ENCODE measurements around the gene TMEM11. TPM values are rescaled to one million over a fixed set of nuclear protein-coding genes. Genes with fewer than 3 reads are reported as not detected.

Gene TMEM11
- total RNA-seq, 2 donors from 2014 or later: 26.3 to 28.0 TPM

DNA sequence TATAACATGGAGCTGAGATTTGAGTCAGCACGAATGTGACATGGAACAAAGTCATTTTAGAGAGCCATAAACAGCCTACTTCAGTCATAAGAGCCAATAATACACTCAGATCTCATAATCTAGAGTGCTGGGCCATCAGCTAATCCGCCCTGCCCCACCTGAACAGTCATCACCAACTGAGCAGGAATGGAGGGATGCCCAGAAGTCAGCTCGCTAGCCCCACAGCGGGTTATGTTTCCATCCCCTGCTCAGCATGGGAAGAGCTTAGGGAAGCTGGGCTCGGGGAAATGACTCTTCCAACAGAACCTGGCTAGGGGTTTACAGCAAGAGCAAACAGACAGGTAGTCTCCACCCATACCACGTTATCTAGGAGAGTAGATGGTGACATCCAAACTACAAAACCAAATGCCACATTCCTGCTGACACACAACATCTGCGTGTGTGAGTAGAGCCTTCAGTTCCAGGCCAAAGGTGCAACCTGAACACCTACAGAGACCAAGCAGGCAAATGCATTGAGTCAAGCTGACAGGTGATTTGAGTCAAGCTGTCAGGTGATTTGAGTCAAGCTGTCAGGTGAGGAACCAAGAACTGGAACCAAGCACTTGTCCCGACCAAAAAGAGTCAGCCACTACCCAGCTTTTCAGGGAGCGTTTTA lies 2.0 kb downstream of the TMEM11 start:
- Mint-ChIP-seq H3K4me3 (peak overlapping the region; percentile 83), H3K27me3 (ENCODE audit: insufficient read depth) (no peaks in the 10 kb centered on the region), H3K36me3 (ENCODE audit: low read depth) (peaks cover 19% of the 10 kb centered on the region), H3K9me3 (no peaks in the 10 kb centered on the region), H3K27ac (peak overlapping the region; percentile 14), H3K4me1 (peaks cover 39% of the 10 kb centered on the region)
- 90 to 93% methylated on average over 7 to 9 of the region's 9 CpGs for WGBS, 2 experiments (ENCODE audit: insufficient coverage in 1 of 2, insufficient read length in 1 of 2)
- Histone ChIP-seq H3K9me3 (ENCODE audit: control insufficient read depth, low read length) (no peaks in the 10 kb centered on the region), H3K4me3 (ENCODE audit: low read length) (peak overlapping the region; percentile 96), H3K9ac (ENCODE audit: extremely low read depth, low read length, poor library complexity, severe bottlenecking) (no peak overlapping the region), H3K4me1 (ENCODE audit: control insufficient read depth, insufficient read depth, low read length) (peaks cover 20% of the 10 kb centered on the region), H3K27ac (ENCODE audit: low read depth, low read length) (no peak overlapping the region), H3K36me3 (ENCODE audit: control insufficient read depth, insufficient read depth, low read length) (peaks cover 36% of the 10 kb centered on the region), H3K27me3 (ENCODE audit: control insufficient read depth, insufficient read depth, low read length, poor library complexity, severe bottlenecking) (no peaks in the 10 kb centered on the region)
- TF ChIP-seq, protein P1, sequence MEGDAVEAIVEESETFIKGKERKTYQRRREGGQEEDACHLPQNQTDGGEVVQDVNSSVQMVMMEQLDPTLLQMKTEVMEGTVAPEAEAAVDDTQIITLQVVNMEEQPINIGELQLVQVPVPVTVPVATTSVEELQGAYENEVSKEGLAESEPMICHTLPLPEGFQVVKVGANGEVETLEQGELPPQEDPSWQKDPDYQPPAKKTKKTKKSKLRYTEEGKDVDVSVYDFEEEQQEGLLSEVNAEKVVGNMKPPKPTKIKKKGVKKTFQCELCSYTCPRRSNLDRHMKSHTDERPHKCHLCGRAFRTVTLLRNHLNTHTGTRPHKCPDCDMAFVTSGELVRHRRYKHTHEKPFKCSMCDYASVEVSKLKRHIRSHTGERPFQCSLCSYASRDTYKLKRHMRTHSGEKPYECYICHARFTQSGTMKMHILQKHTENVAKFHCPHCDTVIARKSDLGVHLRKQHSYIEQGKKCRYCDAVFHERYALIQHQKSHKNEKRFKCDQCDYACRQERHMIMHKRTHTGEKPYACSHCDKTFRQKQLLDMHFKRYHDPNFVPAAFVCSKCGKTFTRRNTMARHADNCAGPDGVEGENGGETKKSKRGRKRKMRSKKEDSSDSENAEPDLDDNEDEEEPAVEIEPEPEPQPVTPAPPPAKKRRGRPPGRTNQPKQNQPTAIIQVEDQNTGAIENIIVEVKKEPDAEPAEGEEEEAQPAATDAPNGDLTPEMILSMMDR (conservative IDR thresholded peaks at IDR 0.05): no peak
- no peak for DNase-seq

DNA sequence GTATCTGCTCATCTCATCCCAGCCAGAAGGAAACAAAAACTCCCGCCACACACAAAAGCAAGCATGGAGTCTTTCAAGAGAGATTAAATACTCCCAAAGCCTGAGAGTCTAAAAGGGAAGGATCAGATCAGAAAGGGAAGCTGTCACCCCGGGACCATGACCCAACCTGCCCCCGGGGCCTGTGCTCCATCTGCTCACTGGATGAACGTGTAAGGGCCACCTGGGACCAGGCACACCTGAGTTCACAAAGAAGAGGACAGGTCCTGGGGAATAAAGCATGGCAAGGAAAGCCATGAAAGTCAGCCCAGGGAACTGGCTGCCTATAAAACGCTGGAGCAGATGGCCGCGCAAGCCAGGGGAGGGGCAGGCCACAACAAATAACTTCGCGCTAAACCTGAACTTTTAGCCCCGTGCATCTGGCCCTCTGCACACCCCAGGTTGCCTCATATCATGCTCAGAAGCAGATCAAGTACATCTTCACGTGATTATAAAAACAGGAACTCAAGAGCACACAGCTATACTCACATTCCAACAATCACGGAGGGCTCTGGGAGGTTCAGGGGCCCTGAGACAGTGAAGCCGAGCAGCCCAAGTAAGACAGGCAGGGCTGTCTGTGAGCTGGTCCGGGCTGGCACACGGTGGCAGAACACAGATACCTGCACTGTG lies 3.4 kb downstream of the TMEM11 start:
- 94% methylated on average over 11 to 15 of the region's 15 CpGs for WGBS, 2 experiments (ENCODE audit: insufficient coverage in 1 of 2, insufficient read length in 1 of 2)
- Histone ChIP-seq H3K36me3 (ENCODE audit: control insufficient read depth, insufficient read depth, low read length) (peaks cover 36% of the 10 kb centered on the region), H3K9ac (ENCODE audit: extremely low read depth, low read length, poor library complexity, severe bottlenecking) (no peak overlapping the region), H3K9me3 (ENCODE audit: control insufficient read depth, low read length) (no peaks in the 10 kb centered on the region), H3K4me3 (ENCODE audit: low read length) (no peak overlapping the region), H3K27me3 (ENCODE audit: control insufficient read depth, insufficient read depth, low read length, poor library complexity, severe bottlenecking) (no peaks in the 10 kb centered on the region), H3K27ac (ENCODE audit: low read depth, low read length) (no peak overlapping the region), H3K4me1 (ENCODE audit: control insufficient read depth, insufficient read depth, low read length) (peaks cover 14% of the 10 kb centered on the region)
- DNase-seq: no peak
- H3K9me3 Mint-ChIP-seq: no peaks in the 10 kb centered on the region
- H3K27me3 Mint-ChIP-seq (ENCODE audit: insufficient read depth): no peaks in the 10 kb centered on the region
- no peak overlapping the region for H3K4me3 Mint-ChIP-seq
- TF ChIP-seq, protein P1 (conservative IDR thresholded peaks at IDR 0.05): no peak
- peaks cover 23% of the 10 kb centered on the region for H3K36me3 Mint-ChIP-seq (ENCODE audit: low read depth)
- H3K4me1 Mint-ChIP-seq: peaks cover 27% of the 10 kb centered on the region
- H3K27ac Mint-ChIP-seq: peak overlapping the region; percentile 36

DNA sequence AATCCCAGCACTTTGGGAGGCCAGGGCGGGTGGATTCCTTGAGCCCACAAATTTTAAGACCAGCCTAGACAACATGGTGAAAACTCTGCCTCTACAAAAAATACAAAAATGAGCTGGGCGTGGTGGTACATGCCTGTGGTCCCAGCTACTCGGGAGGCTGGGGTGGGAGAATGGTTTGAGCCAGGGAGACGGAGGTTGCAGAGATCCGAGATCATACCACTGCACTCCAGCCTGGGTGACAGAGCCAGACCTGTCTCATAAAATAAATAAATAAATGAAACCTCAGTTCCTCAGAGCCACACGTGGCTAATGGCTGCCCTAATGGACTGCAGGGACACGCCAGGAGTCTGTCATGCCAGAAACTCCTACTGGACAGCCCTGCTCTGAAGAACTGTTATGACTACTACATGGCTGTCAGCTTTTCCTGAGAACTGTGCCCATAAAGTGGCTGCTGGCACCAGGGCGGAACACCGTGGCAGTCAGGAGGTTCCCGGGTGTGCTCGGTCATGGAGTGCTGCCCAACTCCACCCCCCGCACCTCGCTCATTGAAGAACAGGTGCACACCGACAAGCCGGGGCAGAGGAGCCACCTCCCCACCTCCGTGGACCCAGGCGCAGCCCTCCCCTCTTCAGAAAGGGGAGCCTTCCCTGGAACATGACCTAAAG lies 4.3 kb downstream of the TMEM11 start:
- TF ChIP-seq, protein P1 (conservative IDR thresholded peaks at IDR 0.05): no peak
- no peak for DNase-seq
- Histone ChIP-seq H3K4me3 (ENCODE audit: low read length) (no peak overlapping the region), H3K36me3 (ENCODE audit: control insufficient read depth, insufficient read depth, low read length) (peaks cover 36% of the 10 kb centered on the region), H3K9me3 (ENCODE audit: control insufficient read depth, low read length) (no peaks in the 10 kb centered on the region), H3K4me1 (ENCODE audit: control insufficient read depth, insufficient read depth, low read length) (peaks cover 14% of the 10 kb centered on the region), H3K9ac (ENCODE audit: extremely low read depth, low read length, poor library complexity, severe bottlenecking) (no peak overlapping the region), H3K27ac (ENCODE audit: low read depth, low read length) (no peak overlapping the region), H3K27me3 (ENCODE audit: control insufficient read depth, insufficient read depth, low read length, poor library complexity, severe bottlenecking) (no peaks in the 10 kb centered on the region)
- Mint-ChIP-seq H3K27ac (no peak overlapping the region), H3K36me3 (ENCODE audit: low read depth) (peaks cover 23% of the 10 kb centered on the region), H3K4me1 (peaks cover 24% of the 10 kb centered on the region), H3K9me3 (no peaks in the 10 kb centered on the region), H3K4me3 (no peak overlapping the region), H3K27me3 (ENCODE audit: insufficient read depth) (no peaks in the 10 kb centered on the region)
- WGBS, 2 experiments (ENCODE audit: insufficient coverage in 1 of 2, insufficient read length in 1 of 2): 96 to 97% methylated on average over 10 to 17 of the region's 17 CpGs
